ENCODE data around the gene CCNG2. TPM values are rescaled to one million over a fixed set of nuclear protein-coding genes. Genes with fewer than 3 reads are reported as not detected.

Gene CCNG2
- total RNA-seq, 4 donors from 2014 or later, result 52.7 to 86.1 (median 69.9) TPM

DNA sequence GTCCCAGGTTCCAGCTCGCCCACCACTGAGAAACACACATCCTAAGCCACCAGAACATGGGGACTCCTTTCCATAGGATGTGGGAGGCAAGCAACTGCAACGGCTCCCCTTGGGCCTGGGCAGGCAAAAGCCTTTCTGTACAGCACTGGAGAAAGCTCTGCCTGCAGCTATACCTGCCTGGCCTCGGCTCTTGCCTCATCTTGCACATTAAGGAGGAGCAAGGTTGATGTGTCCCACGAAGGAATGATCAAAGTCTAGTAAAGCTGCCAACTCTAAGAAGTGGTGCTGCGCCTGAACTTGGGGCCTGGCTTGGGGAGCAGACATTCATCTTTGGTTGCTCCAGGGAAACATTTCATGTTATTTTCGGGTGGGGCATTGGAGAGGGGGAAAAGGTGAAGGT lies 19.6 kb downstream of the CCNG2 start:
- TF ChIP-seq, protein P1, sequence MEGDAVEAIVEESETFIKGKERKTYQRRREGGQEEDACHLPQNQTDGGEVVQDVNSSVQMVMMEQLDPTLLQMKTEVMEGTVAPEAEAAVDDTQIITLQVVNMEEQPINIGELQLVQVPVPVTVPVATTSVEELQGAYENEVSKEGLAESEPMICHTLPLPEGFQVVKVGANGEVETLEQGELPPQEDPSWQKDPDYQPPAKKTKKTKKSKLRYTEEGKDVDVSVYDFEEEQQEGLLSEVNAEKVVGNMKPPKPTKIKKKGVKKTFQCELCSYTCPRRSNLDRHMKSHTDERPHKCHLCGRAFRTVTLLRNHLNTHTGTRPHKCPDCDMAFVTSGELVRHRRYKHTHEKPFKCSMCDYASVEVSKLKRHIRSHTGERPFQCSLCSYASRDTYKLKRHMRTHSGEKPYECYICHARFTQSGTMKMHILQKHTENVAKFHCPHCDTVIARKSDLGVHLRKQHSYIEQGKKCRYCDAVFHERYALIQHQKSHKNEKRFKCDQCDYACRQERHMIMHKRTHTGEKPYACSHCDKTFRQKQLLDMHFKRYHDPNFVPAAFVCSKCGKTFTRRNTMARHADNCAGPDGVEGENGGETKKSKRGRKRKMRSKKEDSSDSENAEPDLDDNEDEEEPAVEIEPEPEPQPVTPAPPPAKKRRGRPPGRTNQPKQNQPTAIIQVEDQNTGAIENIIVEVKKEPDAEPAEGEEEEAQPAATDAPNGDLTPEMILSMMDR (IDR thresholded peaks at IDR 0.05; ENCODE audit: low read depth), result no peak

GRCh38 chr4:77177199-77177598 lies 20.2 kb downstream of the CCNG2 start:
- TF ChIP-seq, protein P1 (IDR thresholded peaks at IDR 0.05; ENCODE audit: low read depth), result no peak

- TF ChIP-seq, protein P1 (IDR thresholded peaks at IDR 0.05; ENCODE audit: low read depth), result no peak
These were observed 21.6 kb downstream of the CCNG2 start for GRCh38 chr4:77178560-77178959.

DNA sequence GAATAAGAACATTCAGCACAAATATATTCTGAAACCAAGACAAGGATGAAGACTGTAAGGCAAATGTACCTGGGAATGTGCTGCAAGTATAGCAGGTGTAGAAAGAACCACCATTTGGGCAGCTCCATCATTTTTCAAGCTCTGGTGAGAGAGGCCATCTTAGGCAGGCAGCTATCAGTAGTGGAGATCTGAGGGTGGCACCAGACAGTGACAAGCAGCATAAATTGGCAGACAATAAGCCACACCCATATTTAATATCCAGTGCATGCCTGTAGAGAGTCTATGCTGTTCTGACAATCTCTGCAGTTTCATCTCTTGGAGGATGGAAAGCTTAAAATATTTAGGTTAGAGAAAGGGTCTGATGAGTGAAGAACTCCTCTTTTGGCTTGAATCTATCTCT lies 22.5 kb downstream of the CCNG2 start:
- TF ChIP-seq, protein P1 (IDR thresholded peaks at IDR 0.05; ENCODE audit: low read depth), result no peak

DNA sequence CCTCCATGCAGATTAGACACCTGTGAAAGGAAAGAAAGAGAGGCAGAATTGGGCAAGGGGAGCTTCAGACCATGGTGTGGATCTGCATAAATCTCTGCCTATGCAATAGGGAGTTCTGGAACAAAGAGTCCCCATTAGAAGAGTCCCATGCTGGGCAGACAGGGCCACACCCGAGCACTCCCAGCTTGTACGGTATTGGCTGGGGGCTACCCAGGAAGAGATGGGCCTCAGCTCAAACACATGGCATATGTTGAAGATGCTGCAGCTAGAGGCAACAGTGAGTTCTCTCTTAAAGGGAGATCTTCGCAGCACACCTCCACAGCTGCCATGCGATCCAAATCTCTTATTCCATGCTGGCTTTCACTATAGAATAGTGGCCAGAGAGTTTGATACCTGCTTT lies 24.7 kb downstream of the CCNG2 start:
- TF ChIP-seq, protein P1 (IDR thresholded peaks at IDR 0.05; ENCODE audit: low read depth), result no peak

DNA sequence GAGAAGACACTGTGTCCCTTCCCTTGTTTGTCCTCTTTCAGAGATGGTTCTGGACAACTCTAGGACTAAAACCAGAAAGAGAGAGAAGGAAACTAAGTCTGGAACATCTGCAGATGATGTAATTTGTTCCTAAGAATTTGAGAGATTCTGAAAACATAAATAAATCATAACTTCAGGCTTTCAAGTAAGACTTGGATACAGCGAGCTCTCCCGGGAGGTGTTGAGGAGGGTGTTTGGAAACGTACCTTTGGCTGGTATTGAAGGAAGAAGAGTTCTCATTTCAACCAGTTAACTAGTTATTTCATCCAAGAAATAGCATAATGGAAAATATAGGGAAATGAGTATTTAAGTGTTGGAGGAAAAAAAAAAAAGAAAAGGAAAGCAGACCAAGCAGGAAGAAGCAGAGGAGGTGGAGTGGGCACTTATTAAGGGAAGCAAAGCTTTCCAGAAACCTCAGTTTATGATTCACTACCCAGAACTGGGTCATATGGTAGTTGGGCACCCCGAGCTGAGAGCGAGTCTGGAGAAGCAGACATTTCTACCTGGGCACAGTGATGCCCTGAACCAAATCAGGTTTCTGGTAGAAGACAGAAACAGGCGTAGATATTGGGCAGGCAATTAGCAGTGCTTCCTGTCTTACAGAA lies 26.9 kb downstream of the CCNG2 start:
- TF ChIP-seq, protein P1 (IDR thresholded peaks at IDR 0.05; ENCODE audit: low read depth), result no peak

GRCh38 chr4:77184974-77185373 lies 28.0 kb downstream of the CCNG2 start:
- TF ChIP-seq, protein P1 (IDR thresholded peaks at IDR 0.05; ENCODE audit: low read depth), result no peak
